NB4 (cell line): ENCODE measurements around the gene GPAM.

Experiments
- TF ChIP-seq, protein P1 (sequence below): IDR thresholded peaks from one replicate; pipeline ENCODE4 v1.5.1; 2012; ENCODE audit warnings: low read depth, low read length
- TF ChIP-seq, protein P2 (sequence below): IDR thresholded peaks from 2 replicates; pipeline ENCODE4 v1.6.1; 2011; ENCODE audit warnings: low read depth, low read length

DNA sequence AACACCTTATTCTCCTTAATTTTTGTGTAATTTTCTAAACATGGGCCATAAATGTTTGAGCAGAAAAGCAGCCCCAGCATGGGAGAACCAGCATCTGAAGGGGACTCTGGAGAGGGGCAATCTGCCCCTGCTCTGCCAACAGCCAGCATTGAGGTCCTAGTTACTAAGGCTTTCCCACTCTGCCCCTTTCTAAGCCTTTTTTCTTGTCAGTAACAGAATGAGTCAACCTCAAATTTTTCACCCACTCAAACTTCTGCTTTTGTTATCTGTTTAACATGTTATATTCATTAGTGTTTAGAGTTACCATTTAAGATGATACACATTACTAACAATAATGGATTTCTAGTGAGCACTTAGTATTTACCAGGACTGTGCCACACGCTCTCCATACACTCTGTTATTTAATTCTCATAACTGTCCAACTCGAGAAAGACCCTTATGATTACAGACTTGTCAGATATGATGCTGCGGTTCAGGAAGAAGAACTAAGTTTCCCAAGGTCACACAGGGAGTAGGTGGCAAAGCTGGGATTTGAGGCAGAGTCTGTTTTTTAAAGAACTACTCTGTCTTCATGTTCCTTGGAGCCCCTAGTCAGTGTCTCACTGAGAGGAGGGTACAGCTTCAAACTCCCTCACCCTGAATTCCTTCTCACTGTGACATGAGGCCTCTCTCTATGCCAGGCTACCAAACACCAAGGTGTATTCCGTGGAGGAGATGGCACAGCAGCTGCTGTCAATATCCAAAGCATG, 19.9 kb upstream of the GPAM start:
- TF ChIP-seq, protein P1, sequence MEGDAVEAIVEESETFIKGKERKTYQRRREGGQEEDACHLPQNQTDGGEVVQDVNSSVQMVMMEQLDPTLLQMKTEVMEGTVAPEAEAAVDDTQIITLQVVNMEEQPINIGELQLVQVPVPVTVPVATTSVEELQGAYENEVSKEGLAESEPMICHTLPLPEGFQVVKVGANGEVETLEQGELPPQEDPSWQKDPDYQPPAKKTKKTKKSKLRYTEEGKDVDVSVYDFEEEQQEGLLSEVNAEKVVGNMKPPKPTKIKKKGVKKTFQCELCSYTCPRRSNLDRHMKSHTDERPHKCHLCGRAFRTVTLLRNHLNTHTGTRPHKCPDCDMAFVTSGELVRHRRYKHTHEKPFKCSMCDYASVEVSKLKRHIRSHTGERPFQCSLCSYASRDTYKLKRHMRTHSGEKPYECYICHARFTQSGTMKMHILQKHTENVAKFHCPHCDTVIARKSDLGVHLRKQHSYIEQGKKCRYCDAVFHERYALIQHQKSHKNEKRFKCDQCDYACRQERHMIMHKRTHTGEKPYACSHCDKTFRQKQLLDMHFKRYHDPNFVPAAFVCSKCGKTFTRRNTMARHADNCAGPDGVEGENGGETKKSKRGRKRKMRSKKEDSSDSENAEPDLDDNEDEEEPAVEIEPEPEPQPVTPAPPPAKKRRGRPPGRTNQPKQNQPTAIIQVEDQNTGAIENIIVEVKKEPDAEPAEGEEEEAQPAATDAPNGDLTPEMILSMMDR, result no peak
- TF ChIP-seq, protein P2, sequence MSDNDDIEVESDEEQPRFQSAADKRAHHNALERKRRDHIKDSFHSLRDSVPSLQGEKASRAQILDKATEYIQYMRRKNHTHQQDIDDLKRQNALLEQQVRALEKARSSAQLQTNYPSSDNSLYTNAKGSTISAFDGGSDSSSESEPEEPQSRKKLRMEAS, result no peak
